Measurements from ENCODE around the gene CCDC80.

Gene CCDC80

GRCh38 chr3:112654979-112655378 is 14.0 kb upstream of the CCDC80 start:
- no peak for DNase-seq (ENCODE audit: low read depth)

- no peak for DNase-seq (ENCODE audit: low read depth)
These were observed 13.5 kb upstream of the CCDC80 start for GRCh38 chr3:112654492-112654891.

- DNase-seq (ENCODE audit: low read depth) = peak; percentile 95
These were observed 12.9 kb upstream of the CCDC80 start for GRCh38 chr3:112653881-112654300.

GRCh38 chr3:112653209-112653871 is 12.4 kb upstream of the CCDC80 start:
- DNase-seq (ENCODE audit: low read depth) = peak; percentile 98

- no peak for DNase-seq (ENCODE audit: low read depth)
These were observed 10.6 kb upstream of the CCDC80 start for GRCh38 chr3:112651516-112651915.

GRCh38 chr3:112651071-112651470 is 10.1 kb upstream of the CCDC80 start:
- no peak for DNase-seq (ENCODE audit: low read depth)

GRCh38 chr3:112650482-112650881 is 9.5 kb upstream of the CCDC80 start:
- no peak for DNase-seq (ENCODE audit: low read depth)

- no peak for DNase-seq (ENCODE audit: low read depth)
These were observed 8.5 kb upstream of the CCDC80 start for GRCh38 chr3:112649478-112649735.

GRCh38 chr3:112647122-112647521 is 6.2 kb upstream of the CCDC80 start:
- DNase-seq (ENCODE audit: low read depth) = peak; percentile 91

- DNase-seq (ENCODE audit: low read depth) = no peak
These were observed 5.7 kb upstream of the CCDC80 start for GRCh38 chr3:112646623-112647022.

GRCh38 chr3:112644453-112644852 is 3.5 kb upstream of the CCDC80 start:
- DNase-seq (ENCODE audit: low read depth) = no peak

- no peak for DNase-seq (ENCODE audit: low read depth)
These were observed 2.8 kb upstream of the CCDC80 start for GRCh38 chr3:112643621-112644240.

GRCh38 chr3:112642912-112643506 is 2.1 kb upstream of the CCDC80 start:
- peak; percentile 78 for DNase-seq (ENCODE audit: low read depth)

- DNase-seq (ENCODE audit: low read depth) = peak; percentile 69
These were observed 540 bp downstream of the CCDC80 start for GRCh38 chr3:112640276-112640929.

- no peak for DNase-seq (ENCODE audit: low read depth)
These were observed 1.3 kb downstream of the CCDC80 start for GRCh38 chr3:112639455-112640225.

GRCh38 chr3:112638327-112639020 is 2.5 kb downstream of the CCDC80 start:
- DNase-seq (ENCODE audit: low read depth) = no peak

- DNase-seq (ENCODE audit: low read depth) = no peak
These were observed 3.2 kb downstream of the CCDC80 start for GRCh38 chr3:112637700-112638099.

- peak; percentile 74 for DNase-seq (ENCODE audit: low read depth)
These were observed 5.3 kb downstream of the CCDC80 start for GRCh38 chr3:112635674-112636073.

- DNase-seq (ENCODE audit: low read depth) = no peak
These were observed 6.0 kb downstream of the CCDC80 start for GRCh38 chr3:112634786-112635541.

- DNase-seq (ENCODE audit: low read depth) = no peak
These were observed 7.2 kb downstream of the CCDC80 start for GRCh38 chr3:112633757-112634156.

GRCh38 chr3:112633191-112633590 is 7.8 kb downstream of the CCDC80 start:
- DNase-seq (ENCODE audit: low read depth) = no peak

Measured in non-pigmented ciliary epithelial cell (primary cell).